Activated naive CD4-positive, alpha-beta T cell treated with anti-CD3 and anti-CD28 coated beads, Interleukin-2, amount 50 U/mL, for 24 hours (primary cell): ENCODE measurements around the gene PIGN.

Experiments used
- H3K27ac Mint-ChIP-seq: one replicate; pipeline ENCODE4 v1.8.0; 2021; ENCODE audit warnings: mild to moderate bottlenecking, mixed read lengths
- H3K27me3 Mint-ChIP-seq: one replicate; pipeline ENCODE4 v1.8.0; 2021; ENCODE audit warnings: mixed read lengths
- H3K36me3 Mint-ChIP-seq: one replicate; pipeline ENCODE4 v1.8.0; 2021; ENCODE audit warnings: mixed read lengths
- H3K4me1 Mint-ChIP-seq: one replicate; pipeline ENCODE4 v1.8.0; 2021; ENCODE audit warnings: mixed read lengths
- H3K4me3 Mint-ChIP-seq: one replicate; pipeline ENCODE4 v1.8.0; 2021; ENCODE audit warnings: mild to moderate bottlenecking, mixed read lengths
- H3K9me3 Mint-ChIP-seq: one replicate; pipeline ENCODE4 v1.8.0; 2021; ENCODE audit warnings: mixed read lengths

The PIGN gene

DNA sequence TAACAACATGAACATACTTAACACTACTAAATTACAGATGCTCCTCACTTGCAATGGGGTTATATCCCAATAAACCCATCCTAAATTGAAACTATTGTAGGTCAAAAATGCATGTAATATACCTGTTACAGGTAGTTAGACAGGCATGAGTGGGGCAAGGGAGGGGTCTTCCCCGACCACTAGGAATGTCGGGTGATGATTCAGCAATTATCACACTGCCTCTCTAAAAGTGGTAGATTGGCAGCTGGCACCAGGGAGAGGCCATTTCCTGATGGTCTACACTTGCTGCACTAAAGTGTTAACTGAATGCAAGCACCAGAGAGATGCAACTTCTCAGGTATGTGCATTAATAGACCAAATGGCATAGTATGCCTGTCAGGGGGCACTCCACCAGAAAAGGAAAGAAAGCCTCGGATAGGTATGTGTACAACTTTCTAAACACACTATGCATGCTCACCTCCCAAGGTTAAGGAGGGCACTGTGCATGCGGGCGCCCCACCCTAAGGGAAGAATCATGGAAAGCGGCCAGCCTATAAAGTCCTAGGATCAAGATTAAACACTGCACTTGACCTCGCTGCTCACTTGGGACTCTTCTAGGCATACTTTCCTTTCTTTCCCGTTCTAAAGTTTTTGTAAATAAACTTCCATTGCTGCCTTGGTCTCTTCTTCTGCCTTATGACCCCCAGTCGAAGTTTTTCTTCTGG, 35.6 kb downstream of the PIGN start:
- H3K4me3 Mint-ChIP-seq: no peak overlapping the region
- no peaks in the 10 kb centered on the region for H3K4me1 Mint-ChIP-seq
- no peaks in the 10 kb centered on the region for H3K27me3 Mint-ChIP-seq
- no peaks in the 10 kb centered on the region for H3K9me3 Mint-ChIP-seq
- H3K27ac Mint-ChIP-seq: no peak overlapping the region
- H3K36me3 Mint-ChIP-seq: peaks cover 11% of the 10 kb centered on the region

DNA sequence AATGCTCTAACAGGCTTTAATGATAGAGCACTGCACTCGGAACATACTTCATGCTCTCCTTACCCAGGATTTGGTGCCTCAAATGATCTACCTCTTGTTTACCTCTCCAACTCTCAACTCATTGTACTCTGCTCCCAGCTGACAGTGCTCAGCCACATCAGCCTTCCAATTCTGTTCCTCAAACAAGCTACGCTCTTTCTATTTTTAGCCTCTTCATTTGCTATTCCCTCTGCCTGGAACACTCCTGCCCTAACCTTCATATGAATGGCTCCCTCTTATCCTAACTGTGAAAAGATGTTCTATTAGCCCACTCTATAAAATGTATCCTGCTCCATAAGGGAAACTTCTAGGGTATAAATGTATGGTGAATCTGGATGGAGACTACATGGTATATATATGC, 42.5 kb downstream of the PIGN start:
- Mint-ChIP-seq H3K27me3 (no peaks in the 10 kb centered on the region), H3K4me3 (no peak overlapping the region), H3K36me3 (peaks cover 6% of the 10 kb centered on the region), H3K9me3 (no peaks in the 10 kb centered on the region), H3K27ac (no peak overlapping the region), H3K4me1 (no peaks in the 10 kb centered on the region)

DNA sequence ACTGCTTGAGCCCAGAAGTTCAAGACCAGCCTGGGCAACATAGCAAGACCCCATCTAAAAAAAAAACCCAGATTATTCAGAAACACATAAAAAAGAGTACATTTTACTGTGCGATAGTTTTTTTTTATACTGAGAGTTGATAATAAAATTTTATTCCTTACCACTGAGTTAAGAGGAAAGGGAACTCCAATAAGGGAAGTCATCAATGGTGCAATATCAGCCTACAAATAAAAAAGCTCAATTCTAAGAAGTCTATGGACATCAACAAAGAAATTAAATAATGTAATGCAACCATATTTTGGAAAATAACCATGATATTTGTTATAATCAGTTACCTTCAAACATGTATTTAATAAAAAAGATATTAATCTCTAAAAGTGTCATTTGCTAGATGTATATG, 46.6 kb downstream of the PIGN start:
- H3K36me3 Mint-ChIP-seq: peaks cover 7% of the 10 kb centered on the region
- H3K4me3 Mint-ChIP-seq: no peak overlapping the region
- no peaks in the 10 kb centered on the region for H3K4me1 Mint-ChIP-seq
- H3K9me3 Mint-ChIP-seq: no peaks in the 10 kb centered on the region
- H3K27ac Mint-ChIP-seq: no peak overlapping the region
- no peaks in the 10 kb centered on the region for H3K27me3 Mint-ChIP-seq

DNA sequence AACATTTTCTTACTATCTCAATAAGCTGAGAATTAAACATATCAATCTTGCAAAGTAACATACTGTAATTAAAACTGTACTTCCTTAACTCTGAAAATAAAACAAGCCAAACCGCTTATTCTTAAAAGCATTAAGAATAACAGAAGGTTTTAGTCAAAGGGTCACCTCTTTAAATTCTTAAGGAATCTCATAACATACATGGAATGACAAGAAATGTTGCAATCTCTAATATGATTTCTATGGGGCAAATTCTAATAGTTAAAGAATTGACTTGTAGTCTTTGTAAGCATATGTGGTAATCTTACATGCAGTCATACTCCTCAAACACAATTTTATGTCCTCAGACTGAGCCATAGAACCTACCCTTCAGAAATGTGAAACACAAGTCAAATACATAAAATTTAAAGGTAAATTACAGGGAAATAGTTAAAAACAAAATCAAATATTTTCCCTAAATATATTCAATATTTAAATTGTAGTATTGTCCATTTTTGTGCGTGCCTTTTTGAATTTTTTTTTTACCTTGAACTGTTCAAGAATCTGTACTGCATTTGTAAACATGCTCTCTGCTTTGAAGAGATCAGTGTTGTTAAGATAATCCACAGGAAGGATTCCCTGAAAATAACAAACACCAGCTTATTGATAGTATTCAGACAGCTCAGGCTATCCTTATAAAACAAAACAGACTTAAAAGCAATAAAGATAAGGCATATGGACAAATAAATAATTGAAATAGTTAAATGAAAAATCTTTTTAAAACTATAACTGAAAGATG, 48.2 kb downstream of the PIGN start:
- H3K4me3 Mint-ChIP-seq: no peak overlapping the region
- H3K27me3 Mint-ChIP-seq: no peaks in the 10 kb centered on the region
- peaks cover 3% of the 10 kb centered on the region for H3K36me3 Mint-ChIP-seq
- H3K27ac Mint-ChIP-seq: no peak overlapping the region
- no peaks in the 10 kb centered on the region for H3K4me1 Mint-ChIP-seq
- H3K9me3 Mint-ChIP-seq: no peaks in the 10 kb centered on the region

DNA sequence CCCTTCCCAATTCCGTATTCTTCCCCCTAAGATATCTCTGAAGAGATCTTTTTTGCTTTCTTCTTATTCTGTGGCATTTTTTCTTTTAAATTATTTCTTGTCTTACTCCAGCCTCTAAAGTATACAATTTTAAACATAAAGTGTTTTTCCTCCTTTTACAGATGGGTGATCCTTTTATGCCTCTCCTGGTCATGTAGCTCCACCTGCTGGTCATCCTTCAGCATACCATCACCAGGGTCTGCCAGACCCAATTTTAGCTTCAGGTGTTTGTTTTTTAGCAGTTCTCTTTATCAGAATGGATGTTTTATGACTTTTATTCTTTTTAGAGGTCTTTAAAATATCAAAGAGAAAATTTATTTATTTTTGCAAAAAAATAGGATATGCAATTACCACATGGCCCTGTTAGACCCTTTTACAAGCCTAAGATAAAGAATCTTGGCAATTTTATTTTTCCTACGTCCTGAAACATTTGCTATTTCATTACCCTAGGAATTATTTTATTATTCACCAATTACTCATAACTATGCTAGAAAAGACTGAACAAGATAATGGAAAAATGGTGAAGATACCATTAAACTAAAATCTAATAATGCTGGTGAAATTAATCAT, 55.5 kb downstream of the PIGN start:
- Mint-ChIP-seq H3K9me3 (no peaks in the 10 kb centered on the region), H3K27ac (no peak overlapping the region), H3K36me3 (peaks cover 10% of the 10 kb centered on the region), H3K27me3 (no peaks in the 10 kb centered on the region), H3K4me3 (no peak overlapping the region), H3K4me1 (no peaks in the 10 kb centered on the region)

DNA sequence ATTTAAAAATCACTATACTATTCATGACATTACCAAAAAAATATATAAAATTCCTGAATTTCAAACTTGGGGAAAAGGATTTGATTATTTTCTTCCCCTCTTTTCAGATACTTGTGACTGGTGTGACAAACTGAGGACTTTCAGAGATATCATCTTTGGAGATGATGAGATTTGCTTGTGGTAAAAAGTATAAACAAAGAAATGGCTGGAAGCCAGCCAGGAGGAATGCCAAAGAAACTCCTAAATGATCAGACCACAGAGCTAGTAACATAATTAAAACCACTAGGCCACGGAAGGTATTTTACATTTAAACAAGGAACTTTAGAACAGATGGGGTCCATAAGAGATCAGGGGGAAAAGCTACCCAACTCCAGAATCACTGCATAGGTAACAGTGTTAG, 58.7 kb downstream of the PIGN start:
- Mint-ChIP-seq H3K27me3 (no peaks in the 10 kb centered on the region), H3K4me1 (no peaks in the 10 kb centered on the region)

DNA sequence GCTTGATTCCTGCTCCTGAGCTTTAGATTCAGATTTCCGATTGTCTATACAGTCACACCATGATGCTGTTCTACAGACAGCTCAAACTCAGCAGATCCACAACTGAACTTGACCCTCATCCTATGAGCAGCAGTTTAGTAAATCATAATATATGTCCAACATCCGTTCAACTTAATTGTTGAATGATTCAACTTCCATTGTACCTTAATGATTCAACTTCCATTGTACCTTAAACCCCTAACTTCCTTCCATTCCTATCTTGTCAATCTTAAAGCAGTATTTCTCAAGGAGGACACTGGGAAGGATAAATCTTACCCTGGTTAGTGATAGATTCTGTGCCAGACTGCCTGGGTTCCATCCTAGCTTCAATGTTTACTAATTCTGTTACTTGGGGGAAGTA, 60.1 kb downstream of the PIGN start:
- H3K27me3 Mint-ChIP-seq: no peaks in the 10 kb centered on the region
- H3K4me1 Mint-ChIP-seq: no peaks in the 10 kb centered on the region
- no peaks in the 10 kb centered on the region for H3K9me3 Mint-ChIP-seq
- no peak overlapping the region for H3K4me3 Mint-ChIP-seq
- H3K36me3 Mint-ChIP-seq: peaks cover 17% of the 10 kb centered on the region
- H3K27ac Mint-ChIP-seq: no peak overlapping the region

More for the DNA sequence above, 58.7 kb downstream of the PIGN start:
- Mint-ChIP-seq H3K9me3 (no peaks in the 10 kb centered on the region), H3K27ac (no peak overlapping the region), H3K36me3 (peaks cover 15% of the 10 kb centered on the region), H3K4me3 (no peak overlapping the region)

DNA sequence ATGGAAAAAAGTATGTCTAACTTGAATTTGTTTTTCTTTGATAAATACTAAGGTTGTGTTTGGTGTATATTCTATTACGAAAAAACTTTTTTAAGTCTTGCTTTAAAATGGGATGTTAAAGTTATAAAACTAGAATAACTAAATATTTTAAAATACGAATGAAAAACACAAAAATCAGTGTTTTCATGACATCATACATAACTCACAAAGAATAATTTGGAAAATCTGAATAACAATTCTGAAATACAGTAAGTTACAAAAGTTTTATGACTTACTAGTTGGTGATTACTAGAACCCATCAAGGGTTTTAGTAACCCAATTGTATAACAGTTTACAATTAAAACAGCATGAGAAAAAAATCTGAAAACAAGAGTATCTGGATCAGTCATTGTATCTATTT, 61.2 kb downstream of the PIGN start:
- Mint-ChIP-seq H3K4me1 (no peaks in the 10 kb centered on the region), H3K36me3 (peaks cover 18% of the 10 kb centered on the region), H3K27me3 (no peaks in the 10 kb centered on the region), H3K4me3 (no peak overlapping the region), H3K27ac (no peak overlapping the region), H3K9me3 (no peaks in the 10 kb centered on the region)

DNA sequence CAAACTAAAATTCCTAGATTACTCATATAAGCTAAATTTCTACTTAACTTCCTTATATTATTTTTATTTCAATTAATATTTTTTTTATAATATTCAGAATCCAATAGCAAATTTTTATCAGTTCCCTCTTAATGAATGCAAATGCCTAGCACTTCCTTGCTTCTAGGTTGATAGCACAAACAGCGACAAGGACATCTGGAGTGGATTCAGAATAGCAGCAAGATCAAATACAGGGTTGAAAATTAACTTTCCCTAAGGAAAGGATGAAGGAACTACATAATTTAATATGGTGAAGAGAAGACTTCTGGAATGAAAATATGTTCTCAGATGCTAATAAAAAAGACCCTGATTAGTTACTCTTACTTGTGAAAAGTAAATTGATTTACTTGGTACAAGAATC, 64.5 kb downstream of the PIGN start:
- H3K27me3 Mint-ChIP-seq: no peaks in the 10 kb centered on the region
- no peaks in the 10 kb centered on the region for H3K9me3 Mint-ChIP-seq
- no peak overlapping the region for H3K4me3 Mint-ChIP-seq
- peaks cover 25% of the 10 kb centered on the region for H3K36me3 Mint-ChIP-seq
- H3K27ac Mint-ChIP-seq: no peak overlapping the region
- no peaks in the 10 kb centered on the region for H3K4me1 Mint-ChIP-seq

DNA sequence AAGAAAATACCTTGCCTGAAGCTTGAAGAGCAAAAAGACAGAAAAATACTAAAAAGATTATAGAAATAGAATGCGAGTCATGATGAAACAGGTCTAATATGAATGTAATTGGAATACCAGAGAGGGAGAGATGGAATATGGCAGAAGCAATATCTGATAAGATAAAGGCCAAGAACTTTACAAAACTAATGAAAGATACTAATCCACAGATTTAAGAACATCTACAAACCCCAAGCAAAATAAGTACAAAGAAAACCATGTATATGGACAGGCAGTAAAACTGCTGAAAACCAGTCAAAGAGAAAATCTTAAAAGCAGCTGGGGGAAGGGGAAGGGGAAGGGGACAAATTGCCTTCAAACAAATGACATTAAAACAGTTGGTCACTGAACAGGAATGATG, 67.0 kb downstream of the PIGN start:
- Mint-ChIP-seq H3K27me3 (no peaks in the 10 kb centered on the region), H3K9me3 (no peaks in the 10 kb centered on the region), H3K4me1 (no peaks in the 10 kb centered on the region), H3K36me3 (peaks cover 22% of the 10 kb centered on the region), H3K4me3 (no peak overlapping the region), H3K27ac (no peak overlapping the region)

DNA sequence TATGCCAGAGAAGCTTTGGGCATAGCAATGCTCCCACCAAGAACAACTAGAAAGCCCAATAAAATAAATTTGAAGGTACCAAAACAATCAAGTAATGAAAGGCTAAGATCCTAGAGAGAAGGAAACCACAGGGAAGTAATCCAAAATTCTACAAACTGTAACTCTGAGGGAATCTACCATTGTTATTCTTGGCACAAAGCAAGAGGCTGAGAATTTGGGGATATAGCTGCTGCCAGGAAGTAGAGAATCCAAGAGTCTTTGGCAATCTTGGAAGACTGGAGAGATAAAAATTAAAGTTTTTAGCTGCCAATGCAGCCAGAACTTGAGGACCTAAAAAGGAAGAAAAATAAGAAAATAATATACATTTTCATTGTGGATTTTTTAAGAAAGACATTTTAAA, 68.5 kb downstream of the PIGN start:
- H3K27me3 Mint-ChIP-seq: no peaks in the 10 kb centered on the region

DNA sequence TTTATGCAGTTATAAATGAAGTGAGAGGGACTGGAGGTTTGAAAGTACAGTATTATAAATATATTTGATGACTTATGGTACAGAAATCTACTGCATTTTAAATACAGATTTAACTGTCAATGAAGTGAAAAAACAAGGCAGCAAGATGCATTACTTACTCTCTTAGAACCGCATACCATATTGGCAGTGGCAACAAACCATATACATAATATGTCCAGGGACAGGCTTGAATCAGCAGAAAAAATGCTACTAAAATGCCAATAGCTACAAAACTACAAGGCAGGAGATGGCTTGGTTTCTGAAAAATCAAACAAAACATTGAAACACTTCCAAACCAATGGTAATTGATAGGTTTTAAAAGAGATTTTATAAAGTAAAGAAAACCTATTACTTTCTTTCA, 77.2 kb downstream of the PIGN start:
- no peaks in the 10 kb centered on the region for H3K27me3 Mint-ChIP-seq
- H3K36me3 Mint-ChIP-seq: peaks cover 12% of the 10 kb centered on the region
- no peak overlapping the region for H3K27ac Mint-ChIP-seq
- H3K4me3 Mint-ChIP-seq: no peak overlapping the region
- H3K9me3 Mint-ChIP-seq: no peaks in the 10 kb centered on the region
- H3K4me1 Mint-ChIP-seq: no peaks in the 10 kb centered on the region

More for the DNA sequence above, 68.5 kb downstream of the PIGN start:
- H3K9me3 Mint-ChIP-seq: no peaks in the 10 kb centered on the region
- no peak overlapping the region for H3K27ac Mint-ChIP-seq
- peaks cover 25% of the 10 kb centered on the region for H3K36me3 Mint-ChIP-seq
- H3K4me1 Mint-ChIP-seq: no peaks in the 10 kb centered on the region
- no peak overlapping the region for H3K4me3 Mint-ChIP-seq

DNA sequence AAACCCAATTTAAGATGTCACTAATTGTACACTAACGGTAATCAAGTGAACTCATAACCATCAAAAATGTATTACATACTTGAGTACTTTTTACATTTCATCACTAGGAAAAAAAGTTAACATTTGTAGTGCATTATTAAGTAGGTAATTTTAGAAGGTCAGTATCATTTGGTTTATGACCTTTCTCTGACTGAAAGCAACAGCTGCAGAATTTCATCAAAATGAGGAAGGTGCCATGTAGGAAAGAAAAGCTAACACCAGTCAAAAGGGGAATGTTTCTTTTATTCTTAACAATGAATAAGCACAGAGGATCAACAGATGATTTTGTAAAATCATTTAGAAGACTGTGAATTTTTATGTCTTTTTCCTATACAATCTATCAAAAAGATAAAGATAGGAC, 79.0 kb downstream of the PIGN start:
- Mint-ChIP-seq H3K4me1 (no peaks in the 10 kb centered on the region), H3K4me3 (no peak overlapping the region), H3K27ac (no peak overlapping the region), H3K27me3 (no peaks in the 10 kb centered on the region), H3K36me3 (peaks cover 5% of the 10 kb centered on the region), H3K9me3 (no peaks in the 10 kb centered on the region)

DNA sequence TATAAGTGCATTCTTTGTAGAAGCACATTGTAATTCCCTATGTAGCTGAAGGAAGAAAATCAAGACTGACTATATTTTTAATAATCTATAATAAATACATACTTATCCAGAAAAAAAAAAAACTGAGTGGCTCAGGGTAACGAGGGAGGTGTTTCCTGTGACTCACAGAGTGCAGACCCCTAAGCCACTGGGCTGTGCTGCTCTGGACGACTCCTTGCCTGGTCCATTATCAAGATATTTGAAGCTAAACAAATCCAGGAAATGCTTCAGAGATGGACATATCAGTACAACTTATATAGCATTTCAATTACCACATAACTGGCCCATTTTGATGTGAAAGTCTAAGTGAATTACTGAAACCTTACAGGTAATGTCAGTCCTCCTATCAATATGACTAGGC, 80.6 kb downstream of the PIGN start:
- no peak overlapping the region for H3K4me3 Mint-ChIP-seq
- H3K27me3 Mint-ChIP-seq: no peaks in the 10 kb centered on the region
- H3K9me3 Mint-ChIP-seq: no peaks in the 10 kb centered on the region
- H3K4me1 Mint-ChIP-seq: no peaks in the 10 kb centered on the region
- H3K27ac Mint-ChIP-seq: no peak overlapping the region
- H3K36me3 Mint-ChIP-seq: peaks cover 6% of the 10 kb centered on the region

DNA sequence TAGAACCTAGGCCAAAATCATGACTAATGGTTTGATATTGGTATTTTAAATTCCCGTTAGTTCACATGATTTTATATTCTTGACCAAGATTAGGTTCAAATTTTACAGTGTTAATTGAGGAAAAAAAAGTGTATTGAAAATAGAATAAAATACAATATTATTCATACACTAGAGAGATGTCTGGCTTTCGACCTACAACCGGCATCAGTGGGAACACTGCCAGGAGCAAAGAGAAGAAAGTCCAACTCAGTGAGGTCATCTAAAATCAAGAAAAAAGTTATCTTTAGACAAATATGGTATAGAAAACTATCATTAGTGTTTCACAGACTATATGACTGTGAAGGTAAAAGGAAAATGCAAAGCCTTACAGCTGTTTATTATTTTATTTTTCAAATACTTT, 81.5 kb downstream of the PIGN start:
- Mint-ChIP-seq H3K27ac (no peak overlapping the region), H3K4me3 (no peak overlapping the region), H3K9me3 (no peaks in the 10 kb centered on the region), H3K4me1 (no peaks in the 10 kb centered on the region), H3K36me3 (peaks cover 7% of the 10 kb centered on the region), H3K27me3 (no peaks in the 10 kb centered on the region)

DNA sequence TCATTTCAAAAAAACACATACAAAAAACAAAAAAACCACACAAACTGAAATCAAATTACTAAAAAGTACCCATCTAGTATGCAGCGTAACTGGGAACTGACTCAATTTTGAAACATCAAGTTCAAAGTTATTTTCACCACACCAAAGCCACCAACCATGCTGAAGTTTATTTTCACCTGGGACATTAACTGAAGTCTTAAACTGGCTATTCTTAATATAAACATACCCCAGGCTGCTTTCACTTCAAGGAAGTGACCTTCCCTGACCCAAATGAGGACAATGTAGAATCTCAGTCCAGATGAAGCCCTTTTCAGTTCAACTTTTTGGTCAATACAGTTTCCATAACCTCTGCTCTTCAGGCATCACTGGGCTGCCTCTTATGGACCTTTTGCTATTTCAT, 84.6 kb downstream of the PIGN start:
- peaks cover 28% of the 10 kb centered on the region for H3K36me3 Mint-ChIP-seq
- H3K27ac Mint-ChIP-seq: no peak overlapping the region
- no peaks in the 10 kb centered on the region for H3K27me3 Mint-ChIP-seq
- H3K9me3 Mint-ChIP-seq: no peaks in the 10 kb centered on the region
- H3K4me3 Mint-ChIP-seq: no peak overlapping the region
- H3K4me1 Mint-ChIP-seq: peaks cover 4% of the 10 kb centered on the region
